ENCODE results near the gene OCSTAMP.

The OCSTAMP gene

GRCh38 chr20:46550461-46550860 lies at the start of gene OCSTAMP:
Gene OCSTAMP, minus strand, starts transcription at chr20:46550654. Its CDS starts 94 bp downstream, at chr20:46550560.
- DNase-seq: no peak

- no peak for DNase-seq
Measured at GRCh38 chr20:46599227-46599987, 49.0 kb upstream of the OCSTAMP start.

- no peak for DNase-seq
Measured at GRCh38 chr20:46595933-46596332, 45.5 kb upstream of the OCSTAMP start.

GRCh38 chr20:46594725-46595124 lies 44.3 kb upstream of the OCSTAMP start:
- DNase-seq: no peak

DNA sequence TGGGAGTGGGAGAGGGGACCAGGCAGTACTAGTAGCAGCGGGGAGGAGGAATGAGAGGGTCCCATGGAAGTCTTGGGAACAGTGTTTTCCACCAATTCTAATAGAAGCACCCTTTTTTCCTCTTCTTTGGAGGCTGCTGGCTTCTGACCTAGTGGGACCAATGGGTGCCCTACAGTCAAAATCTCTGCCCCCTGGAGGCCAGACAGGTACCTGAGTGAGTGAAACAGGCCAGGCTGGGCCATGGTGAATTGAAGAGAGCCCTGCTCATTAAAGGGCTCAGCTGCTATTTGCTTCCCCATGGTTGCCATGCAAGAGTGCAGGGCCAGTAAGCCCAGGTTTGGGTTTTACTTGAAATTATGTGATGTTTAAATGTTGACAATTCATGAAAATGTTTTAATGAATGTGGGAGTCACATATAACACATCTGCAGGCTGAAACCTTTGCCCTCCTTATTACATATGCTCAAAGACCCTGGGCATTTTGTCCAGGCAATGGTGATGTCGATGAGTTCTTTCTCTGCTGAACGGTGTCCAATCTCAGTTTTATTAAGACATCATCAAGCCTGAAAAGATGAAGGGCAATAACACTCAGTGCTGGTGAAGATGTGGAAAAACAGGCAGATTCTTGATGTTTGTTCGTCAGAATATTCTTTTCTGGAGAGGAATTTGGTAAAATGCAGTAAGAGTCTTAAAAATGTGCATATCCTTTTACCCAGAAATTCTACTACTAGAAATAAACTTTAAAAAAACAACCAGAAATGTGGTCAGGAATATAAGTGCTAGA lies 42.3 kb upstream of the OCSTAMP start:
- no peak for DNase-seq

DNA sequence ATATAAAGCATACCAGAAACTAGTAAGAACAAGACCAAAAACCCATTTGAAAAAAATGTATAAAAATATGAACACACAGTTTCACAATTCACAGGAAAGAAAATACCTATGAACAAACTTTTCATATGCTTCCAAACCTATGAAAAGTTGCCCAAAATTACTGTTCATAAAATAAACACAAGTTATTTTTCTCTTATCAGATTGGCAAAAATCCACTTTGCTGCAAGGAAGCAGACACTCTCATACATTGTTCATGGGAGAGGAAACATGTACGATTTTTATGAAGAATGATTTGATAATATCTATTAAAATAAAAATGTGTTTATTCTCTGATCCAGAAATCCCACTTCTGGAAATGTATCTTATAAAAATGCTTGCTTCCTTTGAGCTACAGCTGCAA lies 40.0 kb upstream of the OCSTAMP start:
- no peak for DNase-seq

GRCh38 chr20:46588532-46589511 lies 38.4 kb upstream of the OCSTAMP start:
- DNase-seq: no peak

GRCh38 chr20:46587986-46588385 lies 37.5 kb upstream of the OCSTAMP start:
- DNase-seq: no peak

GRCh38 chr20:46586724-46587123 lies 36.3 kb upstream of the OCSTAMP start:
- DNase-seq: no peak

DNA sequence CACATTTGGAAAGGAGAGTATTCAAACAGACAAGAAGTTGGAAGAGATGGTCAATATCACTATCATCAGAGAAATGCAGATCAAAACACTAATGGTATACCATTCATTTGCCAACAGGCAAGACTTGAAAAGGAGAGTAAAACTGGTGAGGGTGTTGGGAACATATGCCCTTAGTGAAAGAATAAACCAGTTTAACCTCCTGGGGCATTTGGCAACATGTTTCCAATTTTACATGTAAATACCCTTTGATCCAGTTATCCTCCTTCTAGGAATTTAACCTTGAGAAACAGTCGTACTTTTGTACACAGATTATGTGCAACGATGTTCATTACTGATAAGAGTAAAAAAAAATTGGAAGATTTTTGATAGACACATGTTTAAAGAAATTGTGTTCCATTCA lies 34.1 kb upstream of the OCSTAMP start:
- DNase-seq: no peak

GRCh38 chr20:46583411-46584214 lies 33.2 kb upstream of the OCSTAMP start:
- no peak for DNase-seq

DNA sequence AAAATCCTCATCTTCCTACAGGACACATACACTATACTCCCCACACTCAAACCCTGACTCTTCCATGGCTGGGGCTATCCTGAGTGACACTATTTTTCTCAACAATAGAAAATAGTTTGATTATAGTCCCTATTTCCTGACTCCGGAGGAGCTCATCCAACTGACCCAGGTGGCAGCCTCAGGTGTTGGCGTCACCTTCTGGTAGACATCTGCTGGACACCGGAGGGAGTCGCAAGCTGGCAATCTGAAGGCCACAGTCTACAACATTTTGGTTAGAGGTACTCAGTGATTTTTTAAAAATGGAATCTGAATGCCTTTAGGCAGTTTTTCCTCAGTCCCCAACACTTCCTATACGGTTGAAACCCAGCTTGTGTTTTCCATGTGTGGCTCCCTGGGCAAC lies 32.2 kb upstream of the OCSTAMP start:
- DNase-seq: no peak

GRCh38 chr20:46581391-46581790 lies 30.9 kb upstream of the OCSTAMP start:
- DNase-seq: no peak

GRCh38 chr20:46580613-46581205 lies 30.3 kb upstream of the OCSTAMP start:
- DNase-seq: no peak

DNA sequence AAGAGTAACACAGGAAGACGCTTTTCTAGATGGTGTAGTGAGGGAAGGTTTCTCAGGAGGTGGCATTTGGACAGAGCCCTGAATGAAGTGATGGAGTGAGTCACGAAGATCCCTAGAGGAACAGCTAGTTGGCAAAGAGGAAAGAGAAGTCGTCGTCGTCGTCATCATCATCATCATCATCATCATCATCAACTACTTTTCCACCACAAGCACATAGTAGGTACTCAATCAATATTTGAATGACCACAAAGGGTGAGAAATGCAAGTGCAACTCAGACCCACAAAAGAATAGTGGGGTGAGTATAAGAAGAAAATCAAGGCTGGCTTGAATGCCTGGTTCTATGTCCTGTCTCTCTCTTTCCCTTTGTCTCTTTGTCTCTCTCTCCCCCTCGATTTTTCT lies 28.3 kb upstream of the OCSTAMP start:
- no peak for DNase-seq

GRCh38 chr20:46576774-46577395 lies 26.4 kb upstream of the OCSTAMP start:
- DNase-seq: no peak

DNA sequence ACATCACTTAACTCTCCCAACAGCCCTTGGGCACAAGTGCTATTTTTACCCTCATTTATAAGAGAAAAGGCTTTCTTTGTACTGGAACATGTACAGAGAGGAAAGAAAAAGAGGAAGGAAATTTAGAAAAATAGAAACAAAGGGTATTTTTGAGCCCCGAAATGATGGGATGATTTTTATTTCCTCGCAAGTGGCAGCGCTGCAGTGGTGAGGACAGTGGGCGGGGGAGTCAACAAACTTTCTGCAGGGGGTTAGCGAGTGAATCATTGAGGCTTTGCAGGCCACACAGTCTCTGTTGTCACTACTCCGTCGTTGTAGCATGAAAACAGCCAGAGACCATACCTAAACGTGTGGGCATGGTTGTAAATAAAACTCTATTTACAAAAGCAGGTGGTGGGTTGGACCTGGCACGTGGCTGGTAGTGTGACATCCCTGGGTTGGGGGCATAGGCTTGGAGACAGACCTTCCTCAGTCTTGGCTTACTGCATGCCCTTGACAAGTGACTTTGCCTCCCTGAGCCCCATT lies 25.5 kb upstream of the OCSTAMP start:
- no peak for DNase-seq

DNA sequence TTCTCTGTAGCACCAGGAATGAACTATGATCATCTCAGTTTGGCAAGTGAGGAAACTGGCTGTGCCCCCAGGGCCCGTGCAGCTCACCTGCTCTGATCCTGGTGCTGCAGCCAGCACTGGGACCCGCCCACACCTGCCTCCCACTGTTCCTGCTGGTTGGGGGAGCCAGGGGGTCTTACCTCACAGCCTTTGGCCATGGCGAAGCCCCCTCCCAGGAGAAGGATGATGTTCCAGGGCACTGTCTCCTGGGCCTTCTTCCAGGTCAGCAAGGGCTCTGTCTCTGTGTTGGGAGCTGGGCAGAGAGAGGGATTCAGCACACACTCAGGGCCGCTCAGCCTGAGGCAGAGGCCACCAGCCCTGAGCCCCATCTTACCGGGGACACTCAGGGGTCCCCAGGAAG lies 24.9 kb upstream of the OCSTAMP start:
- no peak for DNase-seq

- no peak for DNase-seq
Measured at GRCh38 chr20:46573788-46574584, 23.5 kb upstream of the OCSTAMP start.

- no peak for DNase-seq
Measured at GRCh38 chr20:46573234-46573633, 22.8 kb upstream of the OCSTAMP start.

Measured in NCI-H748 treated with DMSO at 0.1 percent for 48 hours (cell line).